AG04450 (cell line): ENCODE measurements around the gene TMEM52. TPM values are rescaled to one million over a fixed set of nuclear protein-coding genes. Genes with fewer than 3 reads are reported as not detected.

ENCODE experiments used
- CTCF ChIA-PET: fragments of 300-600, 350-600 bp; formaldehyde crosslinking; extraction: SDS; loops from one replicate; lab custom pipeline; 2022; ENCODE audit warnings: antibody characterized with exemption, inconsistent platforms; lab: Charles Lee
- POLR2A ChIA-PET: fragments of 350-600 bp; formaldehyde crosslinking; extraction: SDS; loops from one replicate; lab custom pipeline; 2021; ENCODE audit warnings: antibody characterized with exemption, inconsistent platforms; lab: Yijun Ruan, JAX
- DNase-seq: peaks from one replicate; pipeline ENCODE4 v3.0.0-alpha.2; 2011; ENCODE audit warnings: low read depth, low spot score
- H3K27ac ChIP-seq: one replicate; pipeline ENCODE4 v1.5.1; 2012; ENCODE audit warnings: low read depth, low read length, control low read depth
- H3K27me3 ChIP-seq: one replicate; pipeline ENCODE4 v1.6.0; 2012; ENCODE audit warnings: low read length; ENCODE audit not compliant: control insufficient read depth, insufficient read depth
- H3K4me3 ChIP-seq: 2 replicates; pipeline ENCODE4 v1.5.1; 2011; ENCODE audit warnings: mild to moderate bottlenecking, low read depth, low read length, control low read depth
- H3K9me3 ChIP-seq: 2 replicates; pipeline ENCODE4 v1.5.1; 2012; ENCODE audit warnings: low read length; ENCODE audit not compliant: control insufficient read depth, insufficient read depth
- polyA plus RNA-seq: library from polyadenylated mRNA; depleted of rRNA; stranded (reverse); fragments of >200 nt; gene quantifications from 2 replicates; pipeline ENCODE4 v1.2.3, GENCODE V29; 2011
- TF ChIP-seq, protein P1 (sequence below): IDR thresholded peaks from 2 replicates; pipeline ENCODE4 v1.5.1; 2011; ENCODE audit warnings: low read depth, low read length, control low read depth, inconsistent platforms

Gene TMEM52
- polyA plus RNA-seq, 1 experiment: 0.30 TPM

DNA sequence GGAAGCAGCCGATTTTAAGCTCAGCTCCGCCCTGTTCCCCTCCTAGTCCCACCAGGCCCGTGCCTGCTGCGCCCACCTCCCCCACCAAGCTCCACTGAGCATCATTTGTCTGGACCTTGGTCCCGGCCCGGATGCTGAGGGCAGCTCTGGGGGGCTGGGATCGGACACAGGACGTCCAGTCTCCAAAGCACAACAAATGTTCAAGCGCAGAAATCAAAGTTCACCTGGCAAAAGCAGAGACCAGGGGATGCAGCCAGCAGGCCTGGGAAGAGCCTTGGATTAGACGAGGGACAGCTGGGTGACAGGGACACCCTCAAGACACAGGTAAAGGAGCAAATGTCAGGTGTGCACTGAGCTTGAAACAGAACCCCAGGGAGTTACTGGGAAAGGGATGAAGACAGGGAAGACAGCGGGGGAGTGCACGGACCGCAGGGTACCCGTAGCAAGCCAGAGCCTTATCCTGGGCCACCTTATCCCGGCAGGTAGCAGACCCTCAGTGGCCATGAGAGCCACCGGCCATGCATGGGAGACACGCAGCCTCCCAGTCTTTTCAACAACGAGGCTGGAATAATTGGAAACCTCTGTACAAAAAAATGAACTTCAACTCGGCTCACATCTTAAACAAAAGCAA lies 22.2 kb upstream of the TMEM52 start:
- CTCF ChIA-PET: interaction anchor here (1.1 to 2.7 kb wide), 2 partner anchors 103 to 233 kb away, joined by 3 to 10 read pairs; no protein-coding TSS in a partner anchor
- TF ChIP-seq, protein P1, sequence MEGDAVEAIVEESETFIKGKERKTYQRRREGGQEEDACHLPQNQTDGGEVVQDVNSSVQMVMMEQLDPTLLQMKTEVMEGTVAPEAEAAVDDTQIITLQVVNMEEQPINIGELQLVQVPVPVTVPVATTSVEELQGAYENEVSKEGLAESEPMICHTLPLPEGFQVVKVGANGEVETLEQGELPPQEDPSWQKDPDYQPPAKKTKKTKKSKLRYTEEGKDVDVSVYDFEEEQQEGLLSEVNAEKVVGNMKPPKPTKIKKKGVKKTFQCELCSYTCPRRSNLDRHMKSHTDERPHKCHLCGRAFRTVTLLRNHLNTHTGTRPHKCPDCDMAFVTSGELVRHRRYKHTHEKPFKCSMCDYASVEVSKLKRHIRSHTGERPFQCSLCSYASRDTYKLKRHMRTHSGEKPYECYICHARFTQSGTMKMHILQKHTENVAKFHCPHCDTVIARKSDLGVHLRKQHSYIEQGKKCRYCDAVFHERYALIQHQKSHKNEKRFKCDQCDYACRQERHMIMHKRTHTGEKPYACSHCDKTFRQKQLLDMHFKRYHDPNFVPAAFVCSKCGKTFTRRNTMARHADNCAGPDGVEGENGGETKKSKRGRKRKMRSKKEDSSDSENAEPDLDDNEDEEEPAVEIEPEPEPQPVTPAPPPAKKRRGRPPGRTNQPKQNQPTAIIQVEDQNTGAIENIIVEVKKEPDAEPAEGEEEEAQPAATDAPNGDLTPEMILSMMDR: no peak
- peaks cover 13% of the 10 kb centered on the region for H3K27me3 ChIP-seq

DNA sequence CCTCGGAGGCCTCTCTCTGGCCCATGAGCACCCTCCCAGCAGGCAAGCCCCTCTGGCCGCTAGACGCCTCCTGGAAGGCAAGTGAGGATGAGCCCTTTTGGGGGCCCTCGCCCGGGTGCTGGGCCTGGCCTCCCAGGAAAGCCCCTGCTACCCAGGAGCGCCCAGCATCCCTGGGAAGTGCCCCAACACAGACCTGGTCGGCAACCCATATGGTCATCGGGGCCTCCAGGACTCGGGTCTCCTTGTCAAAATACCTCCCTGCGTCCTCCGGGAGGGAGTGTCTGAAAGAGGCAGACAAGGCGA lies 21.0 kb upstream of the TMEM52 start:
- TF ChIP-seq, protein P1: no peak
- DNase-seq: no peak
- Histone ChIP-seq H3K27me3 (peaks cover 13% of the 10 kb centered on the region), H3K4me3 (no peak overlapping the region), H3K9me3 (peaks cover 20% of the 10 kb centered on the region; the same call in 1 of the 2 replicates), H3K27ac (no peak overlapping the region)
- ChIA-PET CTCF (interaction anchor here (2.7 kb wide), 1 partner anchor 104 kb away, joined by 10 read pairs; no protein-coding TSS in a partner anchor), POLR2A (interaction anchor here (0.9 kb wide), 1 partner anchor 31 kb away, joined by 4 read pairs; no protein-coding TSS in a partner anchor)

More for the DNA sequence above, 22.2 kb upstream of the TMEM52 start:
- Histone ChIP-seq H3K4me3 (no peak overlapping the region), H3K9me3 (peaks cover 18% of the 10 kb centered on the region; the same call in 1 of the 2 replicates), H3K27ac (no peak overlapping the region)
- POLR2A ChIA-PET: interaction anchor here (0.6 to 0.9 kb wide), 2 partner anchors 16 to 32 kb away, joined by 3 to 4 read pairs; no protein-coding TSS in a partner anchor
- no peak for DNase-seq

DNA sequence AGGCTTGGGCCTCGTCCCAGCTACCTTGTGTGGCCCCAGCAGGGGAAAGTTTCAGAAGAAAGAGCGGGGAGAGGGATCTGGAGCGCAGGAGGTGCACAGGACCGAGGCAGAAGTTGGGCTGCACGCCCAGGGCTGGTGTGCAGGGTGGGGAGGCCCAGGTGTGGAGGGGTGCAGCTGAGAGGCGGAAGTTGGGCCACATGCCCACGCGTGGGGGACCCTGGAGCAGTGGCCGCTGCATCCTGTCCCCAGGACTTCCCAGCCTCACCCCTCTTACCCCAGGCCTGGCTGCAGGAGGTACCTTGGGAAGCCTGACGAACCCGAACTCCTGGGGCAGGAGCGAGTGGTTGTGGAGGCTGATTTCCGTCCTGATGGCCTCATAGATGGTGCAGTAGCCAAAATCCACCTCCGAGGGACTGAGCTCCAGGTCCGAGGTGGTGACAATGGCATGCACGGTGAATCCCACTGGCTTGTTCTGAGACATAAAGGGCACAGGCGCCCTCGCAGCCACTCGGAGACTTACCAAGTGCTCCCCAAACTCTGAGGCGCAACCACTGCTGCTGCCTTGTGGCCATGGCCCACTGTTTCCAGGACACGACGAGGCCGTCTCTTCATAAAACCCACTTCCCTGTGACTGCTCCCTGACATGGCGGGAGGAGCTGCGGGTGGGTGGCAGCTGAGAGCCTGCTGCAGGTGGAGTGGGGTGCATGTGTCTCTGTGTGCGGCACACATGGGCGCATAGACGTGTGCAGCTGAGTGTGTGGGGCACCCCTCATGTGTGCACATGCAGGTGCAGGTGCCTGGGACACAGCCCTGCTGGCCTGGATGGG lies 20.4 kb upstream of the TMEM52 start:
- Histone ChIP-seq H3K27me3 (peaks cover 13% of the 10 kb centered on the region), H3K27ac (no peak overlapping the region), H3K4me3 (no peak overlapping the region), H3K9me3 (peaks cover 20% of the 10 kb centered on the region; the same call in 1 of the 2 replicates)
- TF ChIP-seq, protein P1: no peak
- ChIA-PET CTCF (interaction anchor here (2.7 kb wide), 1 partner anchor 105 kb away, joined by 10 read pairs; no protein-coding TSS in a partner anchor), POLR2A (no interaction called here)
- DNase-seq: no peak

DNA sequence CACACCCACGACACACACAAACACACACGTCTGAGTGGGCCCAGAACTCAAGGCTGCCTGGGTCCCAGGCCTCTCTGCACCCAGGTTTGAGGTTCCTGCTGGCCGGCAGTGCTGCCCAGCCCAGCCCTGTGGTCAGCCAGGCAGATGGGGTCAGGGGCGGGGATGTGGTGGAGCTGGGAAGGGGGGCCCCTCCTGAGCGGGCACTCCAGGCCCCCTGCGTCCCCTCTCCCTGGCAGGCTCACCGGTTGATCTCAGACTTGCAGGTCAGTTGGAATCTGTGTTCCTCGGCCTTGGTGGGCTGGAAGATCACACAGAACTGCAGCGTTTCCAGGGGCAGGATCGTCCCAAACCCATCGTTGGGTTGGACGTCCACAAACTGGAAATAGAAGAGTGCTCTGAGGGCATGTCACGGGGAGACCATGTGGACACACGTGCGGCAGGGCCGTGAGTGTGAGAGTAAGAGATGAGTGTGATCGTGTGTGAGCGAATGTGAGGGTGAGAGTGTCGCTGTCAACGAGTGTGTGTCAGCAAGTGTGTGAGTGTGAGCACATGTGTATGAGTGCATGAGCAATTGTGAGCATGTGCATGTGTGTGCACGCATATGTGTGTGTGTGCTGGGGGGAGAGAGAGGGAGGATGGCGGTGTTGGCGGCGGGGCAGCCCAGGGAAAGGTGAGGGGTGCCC lies 19.7 kb upstream of the TMEM52 start:
- Histone ChIP-seq H3K27ac (no peak overlapping the region), H3K9me3 (peaks cover 22% of the 10 kb centered on the region), H3K27me3 (peaks cover 11% of the 10 kb centered on the region), H3K4me3 (no peak overlapping the region)
- ChIA-PET POLR2A (no interaction called here), CTCF (no interaction called here)
- DNase-seq: no peak
- TF ChIP-seq, protein P1: no peak
